Loucy (cell line): ENCODE measurements around the gene FHIT.

Source experiments
- EZH2phosphoT487 ChIP-seq: fragments of 200-600 bp; IDR thresholded peaks from 2 replicates; pipeline ENCODE4 v1.6.1; 2018; ENCODE audit warnings: antibody characterized with exemption, mild to moderate bottlenecking, moderate library complexity, borderline replicate concordance
- TF ChIP-seq, protein P1 (sequence below): fragments of 200-600 bp; sonication (generic); conservative IDR thresholded peaks from 2 replicates; pipeline ENCODE4 v1.5.1; 2014; ENCODE audit warnings: mild to moderate bottlenecking, antibody characterized with exemption, low read length

DNA sequence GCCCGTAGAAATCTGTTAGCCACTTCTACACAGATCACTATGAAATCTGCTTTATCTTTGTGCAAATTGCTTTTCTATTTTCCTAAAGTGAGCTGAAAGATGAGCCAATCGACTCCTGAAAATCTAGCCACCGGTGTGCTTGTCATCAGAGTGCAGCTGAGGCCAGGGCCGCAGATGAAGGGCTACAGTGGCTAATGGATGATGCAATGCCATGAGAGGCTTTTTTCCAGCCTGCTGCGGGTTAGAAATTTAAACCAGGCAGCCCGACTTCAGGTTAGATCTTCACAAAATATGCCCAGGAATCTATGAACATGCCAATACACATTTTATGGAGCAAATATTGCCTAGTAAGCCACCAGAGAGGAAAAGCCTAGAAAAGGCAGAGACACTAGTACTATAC lies 1253.2 kb downstream of the FHIT start:
- TF ChIP-seq, protein P1, sequence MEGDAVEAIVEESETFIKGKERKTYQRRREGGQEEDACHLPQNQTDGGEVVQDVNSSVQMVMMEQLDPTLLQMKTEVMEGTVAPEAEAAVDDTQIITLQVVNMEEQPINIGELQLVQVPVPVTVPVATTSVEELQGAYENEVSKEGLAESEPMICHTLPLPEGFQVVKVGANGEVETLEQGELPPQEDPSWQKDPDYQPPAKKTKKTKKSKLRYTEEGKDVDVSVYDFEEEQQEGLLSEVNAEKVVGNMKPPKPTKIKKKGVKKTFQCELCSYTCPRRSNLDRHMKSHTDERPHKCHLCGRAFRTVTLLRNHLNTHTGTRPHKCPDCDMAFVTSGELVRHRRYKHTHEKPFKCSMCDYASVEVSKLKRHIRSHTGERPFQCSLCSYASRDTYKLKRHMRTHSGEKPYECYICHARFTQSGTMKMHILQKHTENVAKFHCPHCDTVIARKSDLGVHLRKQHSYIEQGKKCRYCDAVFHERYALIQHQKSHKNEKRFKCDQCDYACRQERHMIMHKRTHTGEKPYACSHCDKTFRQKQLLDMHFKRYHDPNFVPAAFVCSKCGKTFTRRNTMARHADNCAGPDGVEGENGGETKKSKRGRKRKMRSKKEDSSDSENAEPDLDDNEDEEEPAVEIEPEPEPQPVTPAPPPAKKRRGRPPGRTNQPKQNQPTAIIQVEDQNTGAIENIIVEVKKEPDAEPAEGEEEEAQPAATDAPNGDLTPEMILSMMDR: no peak
- TF ChIP-seq EZH2phosphoT487: no peak
